ENCODE results near the gene CD74.

GRCh38 chr5:150422758-150423157 lies 10.0 kb upstream of the CD74 start:
- no peak for TF ChIP-seq CTCF (IDR thresholded peaks at IDR 0.05 in 2 of 3, conservative IDR thresholded peaks at IDR 0.05 in 1 of 3; ENCODE audit: control insufficient read depth in 2 of 3, extremely low read depth in 1 of 3, insufficient read depth in 1 of 3, low read depth in 3 of 3, low read length in 3 of 3)
- TF ChIP-seq BCL11A (IDR thresholded peaks at IDR 0.05; ENCODE audit: low read depth, low read length): no peak
- no peak for TF ChIP-seq RAD21 (IDR thresholded peaks at IDR 0.05; ENCODE audit: insufficient read depth, low read depth, low read length)
- no peak for TF ChIP-seq ELK1 (IDR thresholded peaks at IDR 0.05; ENCODE audit: low read depth, low read length)
- no peak for TF ChIP-seq YY1 (IDR thresholded peaks at IDR 0.05; ENCODE audit: low read depth, low read length)
- no peak for TF ChIP-seq EZH2 (IDR thresholded peaks at IDR 0.05; ENCODE audit: borderline replicate concordance, control insufficient read depth, low read depth, low read length)
- no peak for TF ChIP-seq FOS (IDR thresholded peaks at IDR 0.05; ENCODE audit: borderline replicate concordance, extremely low read depth, insufficient read length)
- TF ChIP-seq POLR2A (IDR thresholded peaks at IDR 0.05; ENCODE audit: low read depth, low read length): no peak
- TF ChIP-seq SMC3 (IDR thresholded peaks at IDR 0.05; ENCODE audit: borderline replicate concordance, low read length): no peak
- no peak for TF ChIP-seq TARDBP (IDR thresholded peaks at IDR 0.05; ENCODE audit: borderline replicate concordance)
- TF ChIP-seq MAX (IDR thresholded peaks at IDR 0.05; ENCODE audit: low read depth, low read length): no peak
- no peak for TF ChIP-seq ASH2L (IDR thresholded peaks at IDR 0.05; ENCODE audit: borderline replicate concordance, low read depth)
- no peak for TF ChIP-seq TCF12 (IDR thresholded peaks at IDR 0.05; ENCODE audit: low read depth, low read length)
- no peak for TF ChIP-seq POLR2AphosphoS2 (IDR thresholded peaks at IDR 0.05; ENCODE audit: low read depth, low read length)

All from GM12878 (cell line).